ENCODE measurements around the gene SLC25A22. TPM values are rescaled to one million over a fixed set of nuclear protein-coding genes. Genes with fewer than 3 reads are reported as not detected.

SLC25A22 gene
- total RNA-seq, 3 donors from 2014 or later, result 156 to 166 (median 161) TPM

DNA sequence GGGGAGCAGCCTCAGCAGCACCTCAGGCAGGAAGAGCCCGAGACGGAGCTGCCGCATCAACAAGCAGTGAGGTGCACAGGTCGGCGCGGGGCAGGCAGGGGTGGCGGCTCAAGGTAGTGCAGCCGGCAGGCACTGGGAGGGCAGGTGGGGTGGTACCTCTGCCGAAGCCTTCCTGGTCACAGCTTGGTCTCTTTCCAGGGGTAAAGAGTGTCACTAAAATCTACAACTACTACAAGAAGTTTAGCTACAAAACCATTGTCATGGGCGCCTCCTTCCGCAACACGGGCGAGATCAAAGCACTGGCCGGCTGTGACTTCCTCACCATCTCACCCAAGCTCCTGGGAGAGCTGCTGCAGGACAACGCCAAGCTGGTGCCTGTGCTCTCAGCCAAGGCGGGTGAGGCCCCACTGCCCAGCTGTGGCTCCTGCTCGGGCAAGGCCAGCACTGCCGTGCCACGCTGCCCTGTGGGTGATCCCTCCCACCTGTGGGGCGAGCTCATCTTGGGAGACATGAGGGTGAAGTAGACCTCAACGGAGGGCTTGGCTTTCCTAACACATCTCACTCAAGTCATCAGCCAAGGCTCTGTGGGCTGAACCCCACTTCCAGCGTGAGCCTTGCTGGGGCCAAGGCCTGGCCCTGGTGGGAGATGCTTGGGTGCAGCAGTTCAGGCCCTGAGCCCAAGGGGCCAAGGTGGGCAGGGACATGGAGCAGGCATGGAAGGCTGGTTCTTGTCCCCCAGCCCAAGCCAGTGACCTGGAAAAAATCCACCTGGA, 34.3 kb downstream of the SLC25A22 start:
- Mint-ChIP-seq H3K27me3 (ENCODE audit: low read depth) (no peaks in the 10 kb centered on the region), H3K4me1 (ENCODE audit: low read depth) (no peaks in the 10 kb centered on the region), H3K36me3 (ENCODE audit: insufficient read depth) (peaks cover 14% of the 10 kb centered on the region), H3K9me3 (no peaks in the 10 kb centered on the region), H3K4me3 (no peak overlapping the region)
- DNase-seq (no peak), ATAC-seq (no peak)

DNA sequence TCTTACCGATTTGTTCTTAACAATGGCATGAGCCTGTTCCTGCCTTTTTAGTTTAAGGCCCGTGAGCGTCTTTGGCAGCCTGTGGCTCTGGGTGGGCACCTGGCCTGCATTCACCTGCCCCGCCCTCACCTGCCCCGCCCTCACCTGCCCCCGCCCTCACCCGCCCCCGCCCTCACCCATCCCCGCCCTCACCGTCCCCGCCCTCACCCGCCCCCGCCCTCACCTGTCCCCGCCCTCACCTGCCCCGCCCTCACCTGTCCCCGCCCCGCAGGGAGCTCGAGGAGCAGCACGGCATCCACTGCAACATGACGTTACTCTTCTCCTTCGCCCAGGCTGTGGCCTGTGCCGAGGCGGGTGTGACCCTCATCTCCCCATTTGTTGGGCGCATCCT, 35.0 kb downstream of the SLC25A22 start:
- DNase-seq (no peak), ATAC-seq (no peak)
- H3K4me3 Mint-ChIP-seq, result no peak overlapping the region
- no peaks in the 10 kb centered on the region for H3K9me3 Mint-ChIP-seq
- H3K36me3 Mint-ChIP-seq (ENCODE audit: insufficient read depth), result peaks cover 14% of the 10 kb centered on the region
- no peaks in the 10 kb centered on the region for H3K27me3 Mint-ChIP-seq (ENCODE audit: low read depth)
- H3K4me1 Mint-ChIP-seq (ENCODE audit: low read depth), result no peaks in the 10 kb centered on the region

DNA sequence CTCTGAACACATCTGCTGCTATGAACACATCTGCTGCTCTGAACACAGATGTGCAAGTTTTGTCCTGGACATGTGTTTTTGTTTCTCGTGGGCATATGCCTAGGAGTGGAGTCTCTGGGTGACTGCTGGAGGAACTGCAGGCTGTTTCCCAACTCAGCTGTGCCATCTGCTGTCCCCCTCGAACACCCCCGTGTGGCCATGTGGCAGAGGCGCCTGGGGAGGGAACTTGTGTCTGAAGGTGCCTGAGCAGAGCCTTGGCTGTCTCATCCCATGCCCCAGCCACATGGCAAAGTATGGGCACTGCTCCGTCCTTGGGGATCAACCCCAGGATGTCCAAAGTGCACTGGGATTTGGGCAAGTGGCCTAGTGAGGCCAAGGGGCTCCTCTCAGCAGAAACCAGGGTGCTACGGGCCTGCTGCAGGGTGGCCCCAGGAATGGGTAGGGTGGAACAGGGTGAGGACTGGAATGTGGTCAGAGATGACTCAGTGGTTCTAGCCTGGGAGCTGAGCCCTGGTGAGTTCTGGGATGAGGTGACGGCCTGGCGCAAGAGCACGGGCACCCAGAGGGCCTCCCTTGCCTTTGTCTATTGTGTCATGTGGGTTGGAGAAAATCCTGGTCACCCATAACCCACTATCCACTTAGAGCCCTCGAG, 35.5 kb downstream of the SLC25A22 start:
- H3K36me3 Mint-ChIP-seq (ENCODE audit: insufficient read depth), result peaks cover 14% of the 10 kb centered on the region
- DNase-seq, result no peak

DNA sequence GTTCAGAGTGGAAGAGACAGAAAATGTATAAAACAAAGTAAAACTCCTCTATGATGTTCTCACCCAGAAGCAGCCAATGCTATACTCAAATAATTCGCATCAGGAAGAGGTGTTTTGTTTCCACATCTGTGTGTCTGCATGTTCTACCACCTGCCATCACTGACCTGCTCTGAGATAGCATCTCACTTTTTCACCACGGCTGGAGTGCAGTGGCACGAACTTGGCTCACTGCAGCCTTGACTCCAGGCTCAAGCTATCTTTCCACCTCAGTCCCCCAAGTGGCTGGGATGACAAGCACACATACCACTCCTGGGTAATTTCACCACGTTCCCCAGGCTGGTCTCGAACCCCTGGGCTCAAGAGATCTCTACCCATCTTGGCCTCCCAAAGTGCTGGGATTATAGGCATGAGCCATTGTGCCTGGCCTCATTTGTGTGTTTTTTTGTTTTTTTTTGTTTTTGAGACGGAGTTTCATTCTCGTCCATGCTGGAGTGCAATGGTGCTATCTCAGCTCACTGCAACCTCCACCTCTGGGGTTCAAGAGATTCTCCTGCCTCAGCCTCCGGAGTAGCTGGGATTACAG, 36.5 kb downstream of the SLC25A22 start:
- Mint-ChIP-seq H3K36me3 (ENCODE audit: insufficient read depth) (peaks cover 19% of the 10 kb centered on the region), H3K4me3 (no peak overlapping the region), H3K27me3 (ENCODE audit: low read depth) (no peaks in the 10 kb centered on the region), H3K9me3 (no peaks in the 10 kb centered on the region), H3K4me1 (ENCODE audit: low read depth) (no peaks in the 10 kb centered on the region)
- ATAC-seq (no peak), DNase-seq (no peak)

More for the DNA sequence above, 35.5 kb downstream of the SLC25A22 start:
- no peaks in the 10 kb centered on the region for H3K4me1 Mint-ChIP-seq (ENCODE audit: low read depth)
- no peaks in the 10 kb centered on the region for H3K27me3 Mint-ChIP-seq (ENCODE audit: low read depth)
- H3K4me3 Mint-ChIP-seq, result no peak overlapping the region
- ATAC-seq, result no peak
- no peaks in the 10 kb centered on the region for H3K9me3 Mint-ChIP-seq

DNA sequence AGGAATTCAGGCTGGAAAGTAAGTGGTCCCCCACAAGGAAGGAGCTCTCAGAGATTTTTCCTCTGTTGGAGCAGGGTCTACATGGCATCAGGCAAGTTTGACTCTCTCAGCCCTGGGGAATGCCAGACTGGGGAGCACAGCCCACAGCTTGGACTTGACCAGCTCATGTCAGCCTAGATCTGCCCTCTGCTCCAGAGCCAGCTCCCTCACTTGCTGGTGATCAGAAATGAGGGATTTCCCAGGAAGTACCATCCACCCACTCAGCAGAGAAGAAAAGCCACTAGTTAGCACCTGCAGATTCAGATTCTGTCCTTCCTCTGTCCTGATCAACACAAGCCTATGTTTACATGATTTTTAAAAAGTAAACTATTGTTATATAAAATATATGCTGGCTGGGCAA, 37.8 kb downstream of the SLC25A22 start:
- DNase-seq (no peak), ATAC-seq (no peak)
- Mint-ChIP-seq H3K36me3 (ENCODE audit: insufficient read depth) (peaks cover 19% of the 10 kb centered on the region), H3K4me3 (no peak overlapping the region), H3K27me3 (ENCODE audit: low read depth) (no peaks in the 10 kb centered on the region), H3K9me3 (no peaks in the 10 kb centered on the region), H3K4me1 (ENCODE audit: low read depth) (no peaks in the 10 kb centered on the region)

DNA sequence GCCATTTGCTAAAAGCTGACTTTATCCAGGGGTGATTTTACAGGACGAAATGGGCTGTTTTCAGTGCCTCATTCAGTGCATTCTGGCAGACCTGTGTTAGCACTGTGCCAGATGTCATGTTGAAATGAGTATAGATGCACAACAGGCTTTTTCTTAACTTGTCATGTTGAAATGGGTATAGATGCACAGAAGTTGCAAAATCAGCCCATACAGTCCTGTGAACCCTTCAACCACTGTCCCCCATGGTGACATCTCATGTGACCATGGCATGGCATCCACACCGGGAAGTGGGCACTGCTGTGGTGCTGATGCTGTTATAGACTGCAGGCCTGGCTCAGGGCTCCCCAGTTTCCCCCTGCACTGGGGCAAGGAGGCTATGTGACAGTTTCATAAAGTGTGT, 48.4 kb downstream of the SLC25A22 start:
- no peaks in the 10 kb centered on the region for H3K27me3 Mint-ChIP-seq (ENCODE audit: low read depth)
- peak overlapping the region; percentile 66 for H3K4me3 Mint-ChIP-seq
- DNase-seq (no peak), ATAC-seq (no peak)
- peaks cover 14% of the 10 kb centered on the region for H3K4me1 Mint-ChIP-seq (ENCODE audit: low read depth)
- no peaks in the 10 kb centered on the region for H3K9me3 Mint-ChIP-seq
- H3K36me3 Mint-ChIP-seq (ENCODE audit: insufficient read depth), result no peaks in the 10 kb centered on the region

DNA sequence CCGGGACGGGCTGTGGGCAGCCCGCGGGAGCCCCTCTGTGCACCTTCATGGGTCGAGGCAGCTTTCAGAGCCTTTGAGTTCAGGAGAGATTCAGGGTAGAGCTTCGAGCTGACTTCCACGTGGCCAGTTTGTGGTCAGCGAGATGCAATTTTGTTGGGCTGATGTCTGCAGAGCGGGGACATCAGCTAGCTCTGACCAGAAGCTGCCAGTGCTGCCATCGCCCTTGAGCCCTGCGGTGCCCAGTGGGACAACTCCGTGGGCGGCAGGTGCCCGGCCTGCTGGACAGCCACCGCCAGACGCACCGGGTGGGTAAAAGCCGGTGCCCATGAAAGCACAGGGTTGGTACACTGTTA, 50.1 kb downstream of the SLC25A22 start:
- Mint-ChIP-seq H3K4me3 (peak overlapping the region; percentile 81), H3K27me3 (ENCODE audit: low read depth) (no peaks in the 10 kb centered on the region), H3K36me3 (ENCODE audit: insufficient read depth) (no peaks in the 10 kb centered on the region), H3K9me3 (no peaks in the 10 kb centered on the region), H3K4me1 (ENCODE audit: low read depth) (peaks cover 14% of the 10 kb centered on the region)
- no peak for DNase-seq
- ATAC-seq, result peak; percentile 13

DNA sequence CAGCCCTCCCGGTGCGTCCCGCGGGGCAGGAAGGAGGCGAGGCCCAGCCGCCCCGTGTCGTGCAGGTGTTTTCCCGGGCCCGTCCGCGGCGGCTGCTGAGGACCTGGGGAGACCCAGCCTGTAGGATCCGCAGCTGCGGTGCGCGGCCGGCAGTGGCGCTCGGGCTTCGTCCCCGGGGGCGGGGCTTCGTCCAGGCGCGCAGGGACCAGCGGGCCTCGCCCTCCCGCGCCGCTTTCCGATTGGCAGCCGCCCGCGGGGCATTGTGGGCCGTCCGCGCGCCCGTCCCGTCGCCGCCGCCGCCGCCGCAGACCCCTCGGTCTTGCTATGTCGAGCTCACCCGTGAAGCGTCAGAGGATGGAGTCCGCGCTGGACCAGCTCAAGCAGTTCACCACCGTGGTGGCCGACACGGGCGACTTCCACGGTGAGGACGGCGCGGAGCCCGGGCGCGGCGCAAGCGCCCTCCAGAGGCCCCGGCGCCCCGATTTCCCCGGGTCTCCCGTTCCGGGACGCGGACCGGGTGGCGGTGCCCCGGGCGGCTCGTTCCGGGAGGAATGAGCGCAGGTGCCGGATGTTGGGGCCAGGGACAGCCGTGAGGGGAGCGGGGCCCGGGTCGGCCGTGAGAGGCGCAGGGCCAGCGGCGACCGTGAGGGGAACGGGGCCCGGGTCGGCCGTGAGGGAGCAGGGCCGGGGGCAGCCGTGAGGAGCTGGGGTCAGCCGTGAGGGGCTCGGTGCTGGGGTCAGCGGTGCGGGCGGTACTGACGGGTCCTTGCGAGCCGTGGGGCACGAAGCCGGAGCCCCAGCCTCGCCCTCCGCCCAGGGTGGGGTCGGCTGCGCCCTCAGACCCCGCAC, 50.7 kb downstream of the SLC25A22 start, which contains the start of gene TALDO1:
TALDO1 (plus strand) TSS at position 307 of the 849 bp plus-strand sequence; CDS start at position 325, 18 bp downstream.
- H3K4me1 Mint-ChIP-seq (ENCODE audit: low read depth), result peaks cover 14% of the 10 kb centered on the region
- no peaks in the 10 kb centered on the region for H3K36me3 Mint-ChIP-seq (ENCODE audit: insufficient read depth)
- no peaks in the 10 kb centered on the region for H3K9me3 Mint-ChIP-seq
- ATAC-seq, result peak; percentile 94
- H3K4me3 Mint-ChIP-seq, result peak within 1 kb of the TSS; percentile 81
- no peaks in the 10 kb centered on the region for H3K27me3 Mint-ChIP-seq (ENCODE audit: low read depth)
- DNase-seq, result peak; percentile 69

DNA sequence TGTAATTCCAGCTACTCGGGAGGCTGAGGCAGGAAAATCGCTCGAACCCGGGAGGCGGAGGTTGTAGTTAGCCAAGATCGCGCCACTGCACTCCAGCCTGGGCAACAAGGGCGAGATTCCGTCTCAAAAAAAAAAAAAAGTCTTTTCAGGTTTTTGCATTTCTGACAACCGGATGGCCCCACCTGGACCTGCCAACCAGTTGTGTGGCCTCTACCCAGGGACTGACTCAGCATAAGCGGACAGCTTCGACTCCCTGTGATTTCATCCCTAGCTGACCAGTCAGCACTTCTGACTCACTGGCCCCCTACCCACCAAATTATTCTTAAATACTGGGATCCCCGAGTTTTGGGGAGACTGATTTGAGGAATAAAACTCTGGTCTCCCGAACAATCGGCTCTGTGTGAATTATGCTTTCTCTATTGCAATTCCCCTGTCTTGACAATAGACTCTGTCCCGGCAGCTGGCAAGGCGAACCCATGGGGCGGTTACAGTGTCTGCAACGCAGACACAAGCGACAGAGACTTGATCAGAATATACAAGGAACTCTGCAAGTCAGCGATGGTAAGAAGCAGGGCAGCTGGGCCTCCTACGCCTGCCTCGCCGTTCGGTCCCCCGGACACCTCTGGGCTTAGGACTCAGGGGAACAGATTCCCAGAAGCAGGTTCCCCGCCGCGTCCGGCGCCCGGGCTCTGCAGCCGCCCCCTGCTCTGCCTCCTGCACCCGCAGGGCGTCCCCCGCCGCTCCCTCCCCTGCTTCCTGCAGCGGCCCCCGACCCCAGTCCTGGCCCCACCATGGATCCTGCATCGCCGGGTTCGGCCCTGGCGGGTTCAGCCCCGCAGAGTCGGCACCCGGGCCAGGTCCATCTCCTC, 51.6 kb downstream of the SLC25A22 start:
- H3K4me1 Mint-ChIP-seq (ENCODE audit: low read depth), result peaks cover 14% of the 10 kb centered on the region
- ATAC-seq (peak; percentile 34 to 46), DNase-seq (no peak)
- no peaks in the 10 kb centered on the region for H3K27me3 Mint-ChIP-seq (ENCODE audit: low read depth)
- H3K9me3 Mint-ChIP-seq, result no peaks in the 10 kb centered on the region
- peak overlapping the region; percentile 81 for H3K4me3 Mint-ChIP-seq
- no peaks in the 10 kb centered on the region for H3K36me3 Mint-ChIP-seq (ENCODE audit: insufficient read depth)

DNA sequence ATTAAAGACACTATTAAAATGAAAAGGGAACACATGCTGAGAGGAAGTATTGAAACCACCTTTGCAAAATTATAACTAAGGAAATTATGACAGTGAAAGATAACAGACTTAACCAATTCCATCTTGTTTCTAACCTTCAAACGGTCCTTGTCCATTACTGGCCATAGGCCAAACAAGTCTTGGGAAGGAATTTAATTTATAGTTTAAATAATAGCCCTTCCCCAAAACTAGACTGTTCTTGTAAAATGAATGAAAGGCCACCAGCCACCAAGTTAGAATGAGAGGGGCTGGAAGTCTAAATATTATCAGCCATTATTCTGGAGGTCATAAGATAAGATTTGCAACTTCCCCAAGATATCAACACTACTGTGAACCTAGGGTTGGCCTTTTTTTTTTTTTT, 52.7 kb downstream of the SLC25A22 start:
- H3K4me3 Mint-ChIP-seq, result no peak overlapping the region
- H3K4me1 Mint-ChIP-seq (ENCODE audit: low read depth), result peaks cover 14% of the 10 kb centered on the region
- DNase-seq (no peak), ATAC-seq (no peak)
- no peaks in the 10 kb centered on the region for H3K36me3 Mint-ChIP-seq (ENCODE audit: insufficient read depth)
- H3K9me3 Mint-ChIP-seq, result no peaks in the 10 kb centered on the region
- no peaks in the 10 kb centered on the region for H3K27me3 Mint-ChIP-seq (ENCODE audit: low read depth)

DNA sequence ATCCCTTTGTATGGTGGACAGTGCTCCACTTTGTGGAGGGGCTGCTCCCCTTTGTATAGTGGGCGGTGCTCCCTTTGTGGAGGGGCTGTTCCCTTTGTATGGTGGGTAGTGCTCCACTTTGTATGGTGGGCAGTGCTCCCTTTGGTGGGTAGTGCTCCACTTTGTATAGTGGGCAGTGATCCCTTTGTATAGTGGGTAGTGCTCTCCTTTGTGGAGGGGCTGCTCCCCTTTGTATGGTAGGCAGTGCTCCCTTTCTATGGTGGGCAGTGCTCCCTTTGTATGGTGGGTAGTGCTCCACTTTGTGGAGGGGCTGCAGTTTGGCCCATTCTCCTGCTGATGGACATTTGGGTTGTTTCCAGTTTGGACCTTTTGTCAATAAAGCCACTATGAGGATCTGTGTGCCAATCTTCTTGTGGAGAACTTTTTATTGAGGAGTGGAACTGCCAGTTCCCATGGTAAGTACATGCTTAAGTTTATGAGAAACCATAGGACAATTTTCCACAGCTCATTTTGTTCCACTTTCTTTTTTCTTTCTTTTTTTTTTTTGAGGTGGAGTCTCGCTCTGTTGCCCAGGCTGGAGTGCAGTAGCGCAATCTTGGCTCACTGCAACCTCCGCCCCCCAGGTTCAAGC, 55.4 kb downstream of the SLC25A22 start:
- Mint-ChIP-seq H3K27me3 (ENCODE audit: low read depth) (no peaks in the 10 kb centered on the region), H3K36me3 (ENCODE audit: insufficient read depth) (no peaks in the 10 kb centered on the region), H3K4me3 (no peak overlapping the region), H3K4me1 (ENCODE audit: low read depth) (peaks cover 8% of the 10 kb centered on the region), H3K9me3 (no peaks in the 10 kb centered on the region)
- ATAC-seq, result no peak
- no peak for DNase-seq

DNA sequence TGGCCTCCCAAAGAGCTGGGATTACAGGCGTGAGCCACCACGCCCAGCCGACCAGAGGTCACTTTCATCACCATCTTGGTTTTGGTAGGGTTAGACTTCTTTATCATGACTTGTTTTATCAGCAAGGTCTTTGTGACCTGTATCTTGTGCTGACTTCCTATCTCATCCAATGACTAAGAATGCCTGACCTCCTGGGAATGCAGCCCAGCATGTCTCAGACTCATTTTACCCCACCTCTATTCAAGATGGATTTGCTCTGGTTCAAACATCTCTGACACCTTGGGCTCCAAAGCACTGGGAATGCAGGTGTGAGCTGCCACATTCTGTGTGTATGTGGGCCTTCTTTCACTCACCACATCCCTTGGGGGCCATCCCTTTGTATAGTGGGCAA, 55.9 kb downstream of the SLC25A22 start:
- DNase-seq (no peak), ATAC-seq (no peak)
- H3K9me3 Mint-ChIP-seq, result no peaks in the 10 kb centered on the region
- no peaks in the 10 kb centered on the region for H3K36me3 Mint-ChIP-seq (ENCODE audit: insufficient read depth)
- no peak overlapping the region for H3K4me3 Mint-ChIP-seq
- H3K27me3 Mint-ChIP-seq (ENCODE audit: low read depth), result no peaks in the 10 kb centered on the region
- peaks cover 14% of the 10 kb centered on the region for H3K4me1 Mint-ChIP-seq (ENCODE audit: low read depth)
